ENCODE data around the gene SLC9A1.

GRCh38 chr1:27116232-27116631 lies 38.7 kb downstream of the SLC9A1 start:
- TF ChIP-seq CTCF (IDR thresholded peaks at IDR 0.05), result no peak
- no peak for TF ChIP-seq POLR2A (IDR thresholded peaks at IDR 0.05)

All from breast epithelium (tissue), 3 donors.